ENCODE measurements around the gene DCLRE1B.
A peak's percentile ranks its signal among the peaks of the same experiment; 100 is the strongest.

DCLRE1B gene

DNA sequence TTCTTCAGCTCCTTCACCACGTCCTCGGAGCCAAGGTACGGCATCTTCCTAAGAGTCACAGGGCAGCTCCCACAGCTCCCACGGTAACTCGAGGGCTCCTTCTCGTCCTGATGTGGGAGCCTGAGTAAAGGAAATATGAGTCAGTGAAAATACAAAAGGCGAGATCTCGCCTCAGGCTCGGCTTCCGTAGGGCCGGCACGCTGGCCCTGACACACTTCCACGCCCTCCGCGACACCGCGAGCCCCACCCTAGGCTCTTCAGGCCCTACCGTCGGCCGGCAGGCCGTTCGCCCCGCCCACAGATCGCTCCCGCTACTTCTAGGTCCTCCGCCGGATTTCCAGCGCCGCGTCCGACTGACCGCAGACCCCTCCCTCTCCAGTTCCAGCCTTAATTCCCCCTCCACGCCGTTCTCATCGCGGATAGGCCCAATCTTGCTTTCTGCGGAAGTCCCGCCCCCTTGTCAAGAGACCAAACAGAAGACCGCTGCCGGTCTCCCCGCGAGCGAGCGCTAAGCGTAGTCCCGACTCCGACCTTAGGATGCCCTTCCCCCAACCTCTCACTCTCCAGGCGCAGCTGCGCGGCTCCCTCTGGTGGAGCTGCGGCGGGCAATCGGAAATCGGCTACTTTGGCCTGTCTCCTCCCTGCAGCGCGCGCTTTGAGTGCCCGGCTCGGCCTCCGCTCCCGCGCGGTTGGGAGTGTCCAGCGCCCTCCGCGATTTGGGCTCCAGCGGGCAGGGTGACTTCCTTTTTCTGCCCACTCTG is at the start of gene DCLRE1B, which contains the start of gene AP4B1:
TSS of gene DCLRE1B (plus strand) at position 653 of the 761 bp plus-strand sequence. CDS start 261 bp downstream, outside the sequence.
TSS of gene AP4B1 (minus strand) at position 126 of the 761 bp plus-strand sequence. CDS start at position 44, 82 bp downstream.
- peak; percentile 96 for DNase-seq (ENCODE audit: low spot score)

DNA sequence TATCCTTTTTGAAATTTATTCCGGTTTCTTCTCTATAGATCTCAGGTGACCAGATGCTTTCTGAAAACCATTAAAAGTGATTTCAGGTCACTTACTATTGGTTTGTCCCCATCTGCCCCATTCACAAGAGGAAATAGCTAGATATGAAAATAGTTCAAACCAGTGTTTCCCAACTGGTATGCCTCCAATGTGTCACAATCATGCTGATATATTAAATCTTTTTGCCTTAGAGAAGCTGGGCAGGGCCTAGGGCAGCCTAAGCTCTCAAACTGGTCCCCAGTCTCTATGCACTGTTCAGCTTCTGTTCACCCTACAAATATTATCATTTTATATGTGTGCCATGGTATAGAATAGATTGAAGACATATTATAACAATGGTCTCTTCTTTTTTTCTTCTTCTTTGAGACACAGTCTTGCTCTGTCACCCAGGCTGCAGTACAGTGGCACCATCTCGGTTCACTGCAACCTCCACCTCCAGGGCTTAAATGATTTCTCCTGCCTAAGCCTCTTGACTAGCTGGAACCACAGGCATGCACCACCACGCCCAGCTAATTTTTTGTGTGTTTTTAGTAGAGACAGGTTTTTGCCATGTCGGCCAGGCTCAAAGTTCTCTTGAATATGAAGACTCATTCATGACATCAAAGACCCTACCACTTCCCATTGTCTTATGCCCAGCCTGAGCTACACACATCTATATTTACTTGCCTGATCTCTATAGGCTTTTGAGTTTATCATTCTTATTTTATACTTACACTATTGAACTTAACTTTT is 49.3 kb upstream of the DCLRE1B start:
- DNase-seq (ENCODE audit: low spot score): no peak

DNA sequence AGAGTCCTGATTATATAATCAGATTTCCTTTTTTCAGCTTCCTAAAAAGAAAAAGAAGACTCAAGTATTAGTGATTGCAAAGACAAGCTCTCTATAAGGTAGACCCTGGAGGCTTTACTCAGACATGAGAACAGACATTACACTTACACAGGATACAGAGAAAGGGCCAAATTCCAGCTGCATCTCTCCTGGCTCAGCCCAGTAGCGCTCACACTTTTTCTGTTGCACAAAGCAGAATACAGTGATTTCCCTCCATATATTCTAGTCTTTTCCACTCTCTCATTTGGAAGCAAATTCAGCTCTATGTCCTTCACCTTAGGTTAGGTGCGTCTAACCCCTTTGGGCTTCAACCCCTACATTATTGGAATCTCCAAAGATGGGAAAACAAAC is 48.7 kb upstream of the DCLRE1B start:
- no peak for DNase-seq (ENCODE audit: low spot score)

DNA sequence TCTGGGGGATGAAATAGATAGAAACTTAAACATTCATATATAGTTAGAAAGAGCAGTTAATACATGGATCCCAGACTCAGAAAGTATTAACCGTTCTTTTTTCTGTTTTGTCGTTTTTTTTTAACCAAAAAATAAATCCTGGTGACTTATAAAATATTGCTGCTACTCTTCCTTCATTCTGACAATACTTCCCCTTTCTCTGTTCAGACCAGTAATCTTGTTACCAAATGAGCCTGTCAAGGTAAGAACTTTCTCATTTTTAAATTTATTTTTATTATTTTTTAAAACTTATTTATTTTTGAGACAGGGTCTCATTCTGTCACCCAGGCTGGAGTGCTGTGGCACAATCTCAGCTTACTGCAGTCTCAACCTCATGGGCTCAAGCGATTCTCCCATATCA is 47.4 kb upstream of the DCLRE1B start:
- no peak for DNase-seq (ENCODE audit: low spot score)

DNA sequence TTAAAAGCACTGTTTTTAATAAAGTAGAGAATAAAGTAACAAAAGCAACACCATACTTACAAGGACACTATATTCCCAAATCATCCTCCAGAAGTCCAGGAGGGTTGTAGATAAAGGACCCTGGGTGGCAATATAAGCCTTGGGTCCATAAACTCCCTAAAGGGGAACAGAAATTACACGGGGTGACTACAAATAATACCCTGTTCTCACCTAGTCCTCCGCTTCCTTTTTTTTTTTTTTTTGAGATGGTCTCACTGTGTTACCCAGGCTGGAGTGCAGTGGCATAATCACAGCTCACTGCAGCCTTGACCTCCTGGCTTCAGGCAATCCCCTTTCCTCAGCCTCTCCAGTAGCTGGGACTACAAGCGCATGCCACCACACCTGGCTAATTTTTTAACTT is 46.7 kb upstream of the DCLRE1B start:
- no peak for DNase-seq (ENCODE audit: low spot score)

DNA sequence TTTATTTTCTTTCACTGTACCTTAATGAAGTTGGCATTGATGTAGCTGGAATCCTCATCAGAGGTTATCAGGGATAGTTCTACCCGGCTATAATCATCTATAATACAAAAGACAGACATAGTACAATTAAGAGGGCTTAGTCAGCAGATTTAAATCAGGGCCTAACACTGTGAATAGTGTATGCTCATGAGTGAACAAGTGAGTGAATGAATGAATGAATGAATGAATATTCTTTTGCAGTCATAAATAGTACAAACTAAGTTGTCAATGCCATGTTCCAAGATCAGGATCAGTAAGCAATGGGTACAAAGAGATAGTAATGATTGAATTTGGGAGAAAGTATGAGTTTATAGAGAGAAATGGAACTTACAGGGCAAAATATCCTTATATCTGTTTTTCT is 46.1 kb upstream of the DCLRE1B start:
- DNase-seq (ENCODE audit: low spot score): no peak

DNA sequence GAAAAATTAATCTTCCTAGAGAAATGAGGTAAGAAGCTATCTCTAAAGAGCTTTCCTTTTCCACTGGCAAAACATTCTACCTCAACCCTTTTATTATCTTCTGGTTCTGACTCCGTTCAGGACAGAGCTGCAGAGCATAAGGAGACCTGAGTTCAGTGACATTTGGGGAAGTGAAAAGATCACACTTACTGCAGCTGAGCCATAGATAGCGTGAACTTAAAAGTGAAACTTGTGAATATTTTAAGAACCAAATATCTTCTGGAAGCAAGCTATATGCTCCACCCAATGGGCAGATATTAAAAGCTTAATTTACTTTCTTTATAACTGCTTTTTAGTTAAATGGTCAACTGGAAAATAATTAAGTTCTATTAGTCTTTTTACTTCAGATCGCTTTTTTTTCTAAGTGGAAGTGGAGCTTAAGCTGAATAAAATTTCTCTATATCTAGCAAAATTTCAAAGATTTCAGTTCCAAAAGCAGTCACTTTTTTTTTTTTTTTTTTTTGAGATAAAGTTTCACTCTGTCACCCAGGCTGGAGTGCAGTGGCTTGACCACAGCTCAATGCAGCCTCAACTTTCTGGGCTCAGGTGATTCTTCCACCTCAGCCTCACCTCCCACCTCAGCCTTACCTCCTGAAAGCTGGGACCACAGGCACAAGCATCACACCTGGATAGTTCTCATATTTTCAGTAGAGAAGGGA is 45.5 kb upstream of the DCLRE1B start:
- no peak for DNase-seq (ENCODE audit: low spot score)

DNA sequence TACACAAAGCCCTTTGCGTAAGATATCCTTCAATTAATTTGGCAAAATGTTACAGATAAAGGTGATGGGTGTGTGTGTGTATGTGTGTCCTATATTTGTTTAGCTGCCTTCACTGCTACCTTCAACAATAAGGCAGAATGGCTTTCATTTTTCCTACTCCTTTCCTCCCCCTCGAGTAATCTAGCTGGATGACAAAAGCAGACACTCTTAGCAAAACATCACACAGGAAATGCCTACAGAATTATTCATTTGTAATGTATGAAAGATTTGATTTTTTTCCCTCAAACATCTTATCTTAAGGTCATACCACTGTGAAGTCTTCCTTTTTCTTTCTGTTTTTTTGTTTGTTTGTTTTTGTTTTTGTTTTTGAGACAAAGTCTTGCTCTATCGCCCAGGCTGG is 44.2 kb upstream of the DCLRE1B start:
- DNase-seq (ENCODE audit: low spot score): peak; percentile 25

DNA sequence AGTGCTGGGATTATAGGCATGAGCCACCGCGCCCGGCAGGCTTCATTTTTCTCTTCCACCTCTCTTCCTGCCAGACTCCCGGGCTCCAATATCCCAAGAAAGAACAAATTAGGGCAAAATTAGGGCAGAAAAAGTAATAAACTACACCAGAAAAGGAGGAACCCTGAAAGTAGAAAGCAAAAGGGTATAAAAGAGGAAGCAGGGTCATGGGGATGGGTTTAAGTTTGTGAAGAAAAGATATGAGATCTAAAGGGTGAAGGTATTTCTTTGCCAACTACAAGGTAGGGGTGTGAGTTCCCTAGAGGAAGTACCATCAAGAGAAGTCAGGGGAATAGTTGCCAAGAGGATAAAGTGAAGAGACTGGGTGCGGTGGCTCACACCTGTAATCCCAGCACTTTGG is 43.5 kb upstream of the DCLRE1B start:
- no peak for DNase-seq (ENCODE audit: low spot score)

DNA sequence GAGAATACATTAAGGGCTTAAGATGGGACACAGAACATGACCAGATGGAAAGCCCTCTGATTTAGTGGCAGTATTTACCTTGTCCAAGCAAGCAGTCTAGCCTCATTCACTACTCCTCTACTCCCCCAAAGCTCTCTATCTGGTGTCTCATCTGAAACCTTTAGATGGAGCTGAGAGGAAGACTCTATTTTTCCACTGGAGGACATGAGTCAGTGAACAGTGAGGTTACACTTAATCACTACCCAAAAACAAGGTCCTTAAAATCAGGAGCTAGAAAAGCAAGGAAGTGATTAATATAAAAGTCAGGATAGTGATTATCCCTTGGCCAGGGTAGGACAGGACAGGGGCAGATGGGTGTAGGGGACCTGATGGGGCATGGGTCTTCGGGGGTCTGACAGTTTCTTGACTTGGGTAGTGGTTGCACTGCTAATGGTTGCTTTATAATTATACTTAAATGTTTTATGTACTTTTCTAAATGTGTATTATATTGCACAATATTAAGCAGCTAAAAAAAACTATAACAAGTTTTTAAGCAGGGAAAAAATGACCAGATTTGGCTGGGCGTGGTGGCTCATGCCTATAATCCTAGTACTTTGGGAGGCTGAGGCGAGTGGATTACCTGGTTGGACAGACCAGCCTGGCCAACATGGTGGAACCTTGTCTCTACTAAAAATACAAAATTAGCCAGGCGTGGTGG is 36.6 kb upstream of the DCLRE1B start:
- peak; percentile 11 for DNase-seq (ENCODE audit: low spot score)

DNA sequence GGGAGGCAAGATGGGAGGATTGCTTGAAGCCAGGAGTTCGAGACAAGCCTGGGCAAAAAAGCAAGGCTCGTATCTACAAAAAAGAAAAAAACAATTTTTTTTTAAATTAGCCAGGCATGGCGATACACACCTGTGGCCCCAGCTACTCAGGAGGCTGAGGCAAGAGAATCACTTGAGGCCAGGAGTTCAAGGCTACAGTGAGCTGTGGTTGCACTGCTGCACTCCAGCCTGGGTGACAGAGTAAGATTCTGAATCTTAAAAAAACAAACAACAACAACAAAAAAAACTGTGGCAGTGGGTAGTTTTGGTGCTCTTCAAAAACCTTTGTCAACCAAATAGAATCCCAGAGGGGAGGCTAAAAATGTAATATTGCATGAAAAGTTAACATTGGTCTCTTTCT is 34.3 kb upstream of the DCLRE1B start:
- DNase-seq (ENCODE audit: low spot score): no peak

DNA sequence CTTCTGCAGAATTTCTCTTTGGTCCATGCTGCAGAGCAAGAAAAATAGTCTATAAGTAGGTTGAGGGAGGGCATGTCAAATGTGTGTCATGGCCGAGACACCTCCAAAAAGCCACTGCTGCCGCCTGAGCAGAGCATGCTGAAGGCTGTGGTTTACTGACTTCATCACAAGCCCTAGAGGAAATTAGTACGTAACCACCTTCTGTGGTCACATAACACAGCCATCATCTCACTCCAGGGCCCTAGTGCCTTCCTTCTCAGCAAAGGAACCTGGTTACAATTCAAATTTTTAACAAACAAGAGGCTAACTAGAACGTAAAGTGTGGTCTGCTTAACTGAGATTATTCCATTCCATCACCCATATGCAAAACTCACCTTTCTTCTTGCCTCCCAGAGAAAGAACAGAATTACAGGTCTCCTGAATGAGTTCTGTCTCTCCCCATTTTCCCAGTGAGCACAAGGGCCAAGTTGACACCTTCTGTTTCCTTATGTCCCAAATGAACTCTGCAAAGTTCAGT is 33.5 kb upstream of the DCLRE1B start, which contains the start of gene PTPN22:
TSS of gene PTPN22 (minus strand) at position 116 of the 517 bp plus-strand sequence.
- peak; percentile 48 for DNase-seq (ENCODE audit: low spot score)

DNA sequence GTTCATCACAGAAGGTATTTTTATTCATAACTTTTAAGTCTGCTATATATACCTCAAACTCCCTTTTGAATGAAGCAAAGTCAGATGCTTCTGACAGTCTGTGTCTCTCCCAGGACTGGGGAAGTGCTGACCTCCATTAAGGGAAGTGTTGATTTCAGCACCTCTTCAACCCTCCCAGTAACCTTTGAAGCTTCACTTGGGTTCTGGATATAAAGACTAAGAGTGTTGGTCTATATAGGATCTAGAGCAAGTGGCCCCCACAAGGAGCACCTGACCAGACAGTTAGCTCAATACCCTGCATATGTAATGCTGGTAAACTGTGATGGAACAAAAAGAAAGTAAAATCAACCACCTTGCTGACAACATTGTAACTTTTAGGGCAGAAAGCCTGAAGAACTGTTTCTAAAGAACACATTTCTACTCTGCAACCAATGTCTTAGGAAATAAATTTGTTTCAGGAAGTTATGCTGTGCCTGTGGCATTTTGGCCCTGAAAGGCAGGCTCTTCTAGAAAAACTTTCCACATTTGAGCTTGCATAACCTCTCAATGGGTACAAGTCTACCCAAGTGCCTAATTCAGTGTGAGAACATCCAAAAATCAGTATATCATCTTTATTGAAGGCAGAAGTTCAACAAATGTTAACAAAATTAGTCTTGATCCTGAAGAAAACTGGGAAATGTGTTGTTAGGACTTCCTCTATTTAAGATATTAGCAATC is 32.7 kb upstream of the DCLRE1B start:
- DNase-seq (ENCODE audit: low spot score): no peak

DNA sequence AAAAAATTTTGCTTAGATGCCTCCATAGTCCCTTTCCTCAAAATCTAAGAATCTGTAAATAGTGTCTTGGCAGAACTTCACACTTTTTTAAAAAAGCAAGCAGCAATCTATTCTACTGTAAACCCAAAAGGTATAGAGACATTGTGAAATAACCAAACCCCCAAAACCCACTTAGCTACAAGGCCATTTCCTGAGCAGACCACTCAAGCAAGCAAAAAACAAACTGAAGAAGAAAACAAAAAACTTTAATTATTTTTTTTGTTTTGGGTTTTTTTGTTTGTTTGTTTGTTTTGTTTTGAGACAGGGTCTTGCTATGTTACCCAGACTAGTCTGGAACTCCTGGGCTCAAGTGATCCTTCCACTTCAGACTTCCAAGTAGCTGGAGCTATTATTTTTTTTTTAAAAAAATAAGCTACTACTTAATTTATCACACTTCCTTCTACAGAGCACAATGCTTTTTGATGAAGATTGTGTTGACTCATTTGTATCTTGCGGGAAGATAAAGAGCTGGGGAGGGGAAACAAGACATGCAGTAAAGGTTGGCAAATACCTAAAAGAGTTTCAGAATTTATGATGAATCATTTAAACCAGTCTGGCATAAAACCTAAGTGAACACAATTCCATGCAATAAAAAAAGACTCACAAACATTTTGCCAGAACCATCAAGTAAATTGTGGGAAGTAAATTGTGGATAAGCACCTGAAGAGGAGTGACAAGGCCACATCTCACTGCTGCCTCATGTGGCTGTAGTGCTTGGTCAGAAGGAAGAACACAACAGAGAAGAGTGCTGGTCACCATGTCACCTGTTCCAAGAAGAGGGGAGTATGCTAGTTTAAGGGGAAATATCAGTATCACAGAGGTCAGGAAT is 30.9 kb upstream of the DCLRE1B start:
- no peak for DNase-seq (ENCODE audit: low spot score)

DNA sequence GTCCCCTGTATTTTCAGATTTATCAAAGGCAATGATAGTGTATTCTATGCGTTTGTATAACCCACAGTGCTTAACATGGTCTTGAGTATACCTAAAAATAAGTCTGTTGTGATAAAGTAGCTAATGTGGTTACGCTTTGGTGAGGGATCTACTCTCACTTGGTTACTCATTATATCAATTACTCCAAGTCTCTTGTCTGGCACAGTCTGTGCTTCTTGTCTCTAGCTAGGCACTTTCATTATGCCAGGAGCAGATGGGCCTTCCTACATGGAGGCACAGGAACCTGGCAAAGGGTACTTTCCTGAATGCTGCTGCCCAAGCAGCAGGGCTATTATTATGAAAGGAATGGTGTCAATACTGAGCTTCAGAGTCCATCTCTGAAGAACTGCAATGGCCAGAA is 29.4 kb upstream of the DCLRE1B start:
- DNase-seq (ENCODE audit: low spot score): no peak

DNA sequence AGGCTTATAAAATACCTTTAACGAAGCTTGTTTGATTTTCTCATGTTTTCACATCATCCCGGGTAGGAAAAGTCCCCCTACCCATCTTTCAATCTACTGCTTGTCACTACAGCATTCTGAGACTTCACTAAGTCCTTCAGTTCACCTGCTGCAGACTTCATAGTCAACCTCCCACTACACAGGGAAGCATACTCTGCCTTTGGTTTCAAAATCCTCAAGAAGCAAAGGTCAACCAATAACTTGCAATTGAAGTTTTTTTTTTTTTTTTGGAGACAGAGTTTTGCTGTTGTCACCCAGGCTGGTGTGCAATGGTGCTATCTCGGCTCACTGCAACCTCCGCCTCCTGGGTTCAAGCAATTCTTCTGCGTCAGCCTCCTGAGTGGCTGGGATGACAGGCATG is 28.9 kb upstream of the DCLRE1B start:
- DNase-seq (ENCODE audit: low spot score): no peak

DNA sequence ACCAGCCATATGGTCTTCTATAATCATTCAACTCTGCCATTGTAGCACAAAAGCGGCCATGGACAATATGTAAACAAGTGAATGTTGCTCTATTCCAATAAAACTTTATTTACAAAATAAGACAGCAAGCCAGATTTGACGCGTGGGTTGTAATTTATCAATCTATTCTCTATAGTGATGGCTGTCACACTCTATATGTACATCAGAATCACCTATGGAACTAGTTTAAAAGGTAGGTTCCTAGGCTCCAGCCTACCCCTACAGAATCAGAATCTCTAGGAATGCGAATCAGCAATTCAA is 25.4 kb upstream of the DCLRE1B start:
- DNase-seq (ENCODE audit: low spot score): no peak

DNA sequence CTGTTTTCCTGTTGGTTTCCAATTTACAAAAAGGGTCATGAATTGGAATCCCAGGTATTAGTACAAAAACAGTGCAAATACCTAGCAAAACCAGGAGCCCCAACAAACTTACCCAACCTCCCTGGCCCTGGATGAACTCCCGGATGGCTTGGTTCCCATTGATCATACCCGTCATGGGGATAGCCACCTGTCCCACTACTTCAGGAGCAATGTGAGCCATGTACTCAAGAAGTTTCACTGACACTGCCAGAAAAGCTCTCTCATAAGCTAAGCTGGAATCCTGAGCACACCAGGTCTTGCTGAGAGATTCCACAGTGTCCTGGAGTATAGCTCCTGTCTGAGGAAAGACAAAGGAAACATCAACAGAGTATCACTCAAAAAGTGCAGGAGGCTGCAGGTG is 23.5 kb upstream of the DCLRE1B start:
- no peak for DNase-seq (ENCODE audit: low spot score)

DNA sequence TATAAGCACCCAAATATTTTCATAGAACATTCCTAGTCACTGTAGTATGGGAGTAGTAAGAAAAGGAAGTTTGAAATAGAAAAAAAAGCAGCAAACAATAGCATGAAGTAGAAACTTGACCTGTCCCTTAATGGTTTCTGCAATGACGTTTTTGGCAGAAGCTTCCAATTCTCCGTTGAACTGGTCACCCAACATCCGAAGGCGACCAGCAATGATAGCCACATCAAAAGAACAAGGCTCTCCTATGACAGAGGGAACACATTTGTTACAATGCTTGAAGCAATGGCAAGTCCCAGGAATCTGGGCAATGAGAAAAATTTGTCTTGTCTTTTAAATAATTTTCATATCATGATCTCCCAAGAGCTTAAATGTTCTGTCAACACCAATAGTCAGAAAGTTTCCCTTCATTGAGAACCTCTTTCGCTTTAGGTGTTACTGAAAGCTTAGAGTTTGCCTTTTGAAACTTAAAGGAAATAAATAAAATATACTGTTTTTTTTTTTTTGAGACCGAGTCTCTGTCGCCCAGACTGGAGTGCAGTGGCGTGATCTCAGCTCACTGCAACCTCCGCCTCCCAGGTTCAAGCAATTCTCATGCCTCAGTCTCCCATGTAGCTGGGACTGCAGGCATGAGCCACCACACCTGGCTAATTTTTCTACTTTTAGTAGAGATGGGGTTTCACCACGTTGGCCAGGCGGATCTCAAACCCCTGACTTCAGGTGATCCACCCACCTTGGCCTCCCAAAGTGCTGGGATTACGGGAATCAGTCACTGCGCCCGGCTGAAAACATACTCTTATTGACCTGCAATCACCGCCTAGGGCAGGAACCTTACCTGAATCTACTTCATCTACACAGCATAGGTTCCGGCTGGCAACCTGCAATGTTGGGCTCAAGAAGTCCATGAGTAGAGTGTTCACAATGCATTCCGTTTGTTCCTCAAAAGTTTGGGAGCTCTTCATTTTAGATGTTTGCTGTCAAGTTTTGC is 18.4 kb upstream of the DCLRE1B start:
- DNase-seq (ENCODE audit: low spot score): no peak
